GM18951 (cell line): ENCODE data around the gene BCAS3.

Experiments
- POLR2A ChIP-seq: IDR thresholded peaks from 4 replicates; pipeline ENCODE4 v1.6.1; 2011; ENCODE audit warnings: mild to moderate bottlenecking; ENCODE audit not compliant: insufficient read length, insufficient read depth; ENCODE audit errors: extremely low read depth
- in situ Hi-C: fragments of 300-500 bp; cut with MboI; formaldehyde crosslinking; loops from one replicate; pipeline ENCODE4 v1.12.0; 2022; ENCODE audit warnings: low sequenced_read_pairs, mixed read lengths, inconsistent platforms; ENCODE audit not compliant: unreplicated experiment

Gene BCAS3

GRCh38 chr17:60896996-60897395, 219.3 kb downstream of the BCAS3 start:
- TF ChIP-seq POLR2A: no peak
- in situ Hi-C loops: no loop called here

- no peak for TF ChIP-seq POLR2A
- in situ Hi-C loops: no loop called here
Measured at GRCh38 chr17:60899115-60899514, 221.5 kb downstream of the BCAS3 start.

DNA sequence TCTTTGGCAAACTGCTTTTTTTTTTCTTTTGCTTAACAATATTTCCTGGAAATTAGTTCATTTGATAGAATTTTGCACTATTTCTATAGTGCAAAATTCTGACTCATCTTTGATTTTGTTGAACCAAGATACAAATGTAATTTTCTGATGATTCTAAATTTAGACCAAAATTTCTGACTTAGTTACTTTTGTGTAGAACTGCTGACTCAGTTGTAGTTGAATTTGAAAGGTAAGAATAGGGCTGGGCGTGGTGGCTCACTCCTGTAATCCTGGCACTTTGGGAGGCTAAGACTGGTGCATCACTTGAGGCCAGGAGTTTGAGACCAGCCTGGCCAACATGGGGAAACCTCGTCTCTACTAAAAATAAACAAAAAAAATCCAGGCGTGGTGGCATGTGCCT, 223.0 kb downstream of the BCAS3 start:
- no peak for TF ChIP-seq POLR2A
- in situ Hi-C loops: no loop called here

- in situ Hi-C loops: no loop called here
Measured at GRCh38 chr17:60901242-60901641, 223.6 kb downstream of the BCAS3 start.

DNA sequence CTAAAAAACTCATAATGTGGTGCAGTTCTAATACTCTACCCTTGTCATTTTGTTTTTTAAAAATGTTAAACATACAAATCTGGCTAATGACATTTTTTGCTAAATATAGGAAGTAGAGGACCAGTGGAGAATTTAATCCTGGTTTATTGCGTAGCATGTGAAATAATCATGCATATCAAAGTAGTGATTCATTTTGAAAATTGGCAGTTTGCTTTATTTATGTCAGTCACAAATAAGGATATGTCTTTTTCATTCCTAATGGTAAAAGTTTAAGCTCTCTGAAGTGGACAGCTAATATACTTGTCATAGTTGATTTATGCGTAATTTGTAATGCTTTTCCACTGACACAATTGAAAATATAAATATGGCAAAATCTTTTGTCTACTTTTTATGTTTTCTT, 224.2 kb downstream of the BCAS3 start:
- no peak for TF ChIP-seq POLR2A
- in situ Hi-C loops: no loop called here

More at GRCh38 chr17:60901242-60901641, 223.6 kb downstream of the BCAS3 start:
- no peak for TF ChIP-seq POLR2A

- in situ Hi-C loops: no loop called here
- no peak for TF ChIP-seq POLR2A
Measured at GRCh38 chr17:60902399-60902798, 224.7 kb downstream of the BCAS3 start.

DNA sequence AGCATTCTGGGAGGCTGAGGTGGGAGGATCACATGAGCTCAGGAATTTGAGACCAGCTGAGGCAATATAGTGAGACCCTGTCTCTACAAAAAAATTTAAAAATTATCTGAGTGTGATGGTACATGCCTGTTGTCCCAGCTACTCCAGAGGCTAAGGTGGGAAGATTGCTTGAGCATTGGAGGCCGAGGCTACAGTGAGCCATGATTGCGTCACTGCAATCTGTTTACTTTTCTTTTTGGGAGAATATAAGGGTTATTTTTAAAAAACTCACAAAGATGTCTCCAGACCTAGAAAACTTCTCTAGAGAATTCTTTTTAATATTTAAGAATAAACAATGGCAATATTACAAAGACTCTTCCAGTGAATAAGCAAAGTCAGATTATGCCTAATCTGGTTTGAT, 226.9 kb downstream of the BCAS3 start:
- no peak for TF ChIP-seq POLR2A
- in situ Hi-C loops: no loop called here

DNA sequence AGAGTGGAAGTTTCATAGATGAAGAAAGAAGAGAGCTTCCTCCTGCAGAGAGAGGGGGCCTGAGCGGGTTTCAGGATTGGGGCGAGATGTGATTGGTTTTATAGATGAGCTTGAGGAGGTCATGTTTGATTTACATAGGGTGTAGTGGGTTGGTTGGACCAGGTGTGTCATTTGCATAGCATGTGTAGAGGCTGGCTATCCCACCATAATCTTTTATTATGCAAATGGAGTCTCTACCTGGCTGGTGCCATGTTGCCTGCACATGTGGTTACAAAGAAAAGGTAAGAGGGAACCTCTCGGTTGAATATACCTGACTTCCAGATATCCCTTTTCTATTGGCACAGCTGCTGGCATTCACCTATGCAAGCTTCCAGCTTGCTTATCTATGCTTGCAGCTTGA, 228.1 kb downstream of the BCAS3 start:
- in situ Hi-C loops: no loop called here
- TF ChIP-seq POLR2A: no peak

DNA sequence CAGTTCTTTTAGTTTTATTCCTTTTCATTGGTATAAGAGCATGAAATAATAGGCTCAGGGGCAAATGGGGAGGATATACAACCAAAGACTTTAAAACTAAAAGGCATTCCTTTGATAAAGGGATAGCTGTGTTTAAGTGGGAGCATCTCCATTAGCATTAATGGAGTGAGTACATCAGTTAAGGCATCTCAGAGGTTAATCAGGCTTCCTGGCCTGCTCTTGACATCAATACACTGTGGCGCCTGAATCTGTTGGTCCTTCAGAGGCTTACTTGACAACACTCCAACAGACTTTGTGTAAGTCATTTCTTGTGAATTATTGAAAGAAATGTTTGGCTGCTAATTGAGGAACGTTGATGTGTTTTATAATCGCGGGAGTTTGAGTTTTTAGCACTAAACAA, 230.7 kb downstream of the BCAS3 start:
- TF ChIP-seq POLR2A: no peak
- in situ Hi-C loops: no loop called here

DNA sequence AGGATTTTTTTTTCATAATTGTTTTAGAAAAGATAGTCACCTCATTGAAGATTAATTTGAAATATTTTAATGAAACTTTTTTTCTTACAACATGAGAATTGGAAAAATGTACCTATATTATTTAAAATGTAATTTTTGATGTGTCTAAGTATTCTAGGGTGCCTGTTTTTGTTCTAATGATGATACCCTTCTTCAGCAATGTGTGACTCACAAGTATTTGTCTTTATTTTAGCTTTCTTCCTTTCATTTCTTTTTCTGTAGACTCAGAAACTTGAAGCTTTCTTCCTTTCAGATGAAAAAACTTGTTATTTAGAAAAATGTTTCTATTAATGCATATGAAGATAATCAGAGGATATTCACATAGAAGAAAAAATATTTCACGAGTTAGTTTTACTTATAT, 231.8 kb downstream of the BCAS3 start:
- in situ Hi-C loops: no loop called here

DNA sequence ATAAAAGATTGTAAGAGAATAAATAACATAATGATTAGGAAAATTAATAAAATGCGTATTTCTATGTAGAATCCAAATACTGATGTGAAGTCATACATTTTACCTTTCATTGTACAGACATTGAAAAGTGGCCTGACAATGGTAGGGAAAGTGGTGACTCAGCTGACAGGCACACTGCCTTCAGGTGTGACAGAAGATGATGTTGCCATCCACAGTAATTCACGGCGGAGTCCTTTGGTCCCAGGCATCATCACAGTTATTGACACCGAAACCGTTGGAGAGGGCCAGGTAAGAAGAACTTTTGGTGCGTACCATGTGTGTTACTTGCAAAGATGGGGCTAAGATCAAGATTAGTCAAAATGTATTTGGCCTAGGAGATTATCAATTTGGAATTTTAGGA, 232.8 kb downstream of the BCAS3 start:
- no peak for TF ChIP-seq POLR2A
- in situ Hi-C loops: no loop called here

More for the DNA sequence above, 231.8 kb downstream of the BCAS3 start:
- TF ChIP-seq POLR2A: no peak

- in situ Hi-C loops: no loop called here
- no peak for TF ChIP-seq POLR2A
Measured at GRCh38 chr17:60914078-60914477, 236.4 kb downstream of the BCAS3 start.

GRCh38 chr17:60916043-60916442, 238.4 kb downstream of the BCAS3 start:
- in situ Hi-C loops: no loop called here
- no peak for TF ChIP-seq POLR2A

GRCh38 chr17:60920107-60920506, 242.5 kb downstream of the BCAS3 start:
- TF ChIP-seq POLR2A: no peak
- in situ Hi-C loops: no loop called here

GRCh38 chr17:60923000-60923399, 245.3 kb downstream of the BCAS3 start:
- TF ChIP-seq POLR2A: no peak
- in situ Hi-C loops: no loop called here
